ENCODE measurements around the gene ZMAT5. TPM values are rescaled to one million over a fixed set of nuclear protein-coding genes. Genes with fewer than 3 reads are reported as not detected.

The ZMAT5 gene
- total RNA-seq, 2 experiments from 2014 or later = 19.4 to 20.6 TPM

GRCh38 chr22:29713156-29713727 is 53.6 kb downstream of the ZMAT5 start:
- no peak overlapping the region for H3K27ac Mint-ChIP-seq
- H3K4me1 Mint-ChIP-seq = no peaks in the 10 kb centered on the region
- DNase-seq (no peak), ATAC-seq (ENCODE audit: low read depth) (no peak)
- POLR2A ChIA-PET = no interaction called here
- H3K36me3 Mint-ChIP-seq = no peaks in the 10 kb centered on the region
- peaks cover 27% of the 10 kb centered on the region for H3K27me3 Mint-ChIP-seq
- H3K4me3 Mint-ChIP-seq = no peak overlapping the region
- no peaks in the 10 kb centered on the region for H3K9me3 Mint-ChIP-seq

- POLR2A ChIA-PET = no interaction called here
- Mint-ChIP-seq H3K4me3 (no peak overlapping the region), H3K9me3 (no peaks in the 10 kb centered on the region), H3K27ac (no peak overlapping the region), H3K4me1 (no peaks in the 10 kb centered on the region), H3K36me3 (no peaks in the 10 kb centered on the region), H3K27me3 (peaks cover 16% of the 10 kb centered on the region)
- DNase-seq (no peak), ATAC-seq (ENCODE audit: low read depth) (no peak)
These were observed 54.7 kb downstream of the ZMAT5 start for GRCh38 chr22:29712119-29712518.

GRCh38 chr22:29710922-29711593 is 55.7 kb downstream of the ZMAT5 start:
- Mint-ChIP-seq H3K9me3 (no peaks in the 10 kb centered on the region), H3K27me3 (peaks cover 8% of the 10 kb centered on the region), H3K27ac (no peak overlapping the region), H3K4me1 (no peaks in the 10 kb centered on the region), H3K36me3 (no peaks in the 10 kb centered on the region), H3K4me3 (no peak overlapping the region)
- ATAC-seq (ENCODE audit: low read depth) = no peak
- no peak for DNase-seq
- POLR2A ChIA-PET = no interaction called here

GRCh38 chr22:29710193-29710592 is 56.6 kb downstream of the ZMAT5 start:
- no peaks in the 10 kb centered on the region for H3K4me1 Mint-ChIP-seq
- no peaks in the 10 kb centered on the region for H3K36me3 Mint-ChIP-seq
- ATAC-seq (ENCODE audit: low read depth) = no peak
- no peak overlapping the region for H3K4me3 Mint-ChIP-seq
- no peak overlapping the region for H3K27ac Mint-ChIP-seq
- H3K27me3 Mint-ChIP-seq = peaks cover 8% of the 10 kb centered on the region
- POLR2A ChIA-PET = no interaction called here
- DNase-seq = no peak
- H3K9me3 Mint-ChIP-seq = no peaks in the 10 kb centered on the region

GRCh38 chr22:29707471-29707870 is 59.3 kb downstream of the ZMAT5 start:
- POLR2A ChIA-PET = no interaction called here
- ATAC-seq (ENCODE audit: low read depth) = no peak
- H3K27ac Mint-ChIP-seq = no peak overlapping the region

GRCh38 chr22:29707010-29707409 is 59.8 kb downstream of the ZMAT5 start:
- no peak for ATAC-seq (ENCODE audit: low read depth)

More at GRCh38 chr22:29707471-29707870, 59.3 kb downstream of the ZMAT5 start:
- peaks cover 4% of the 10 kb centered on the region for H3K27me3 Mint-ChIP-seq
- H3K4me1 Mint-ChIP-seq = no peaks in the 10 kb centered on the region
- no peak overlapping the region for H3K4me3 Mint-ChIP-seq
- no peaks in the 10 kb centered on the region for H3K9me3 Mint-ChIP-seq
- no peaks in the 10 kb centered on the region for H3K36me3 Mint-ChIP-seq
- DNase-seq = no peak

GRCh38 chr22:29706486-29706885 is 60.3 kb downstream of the ZMAT5 start:
- DNase-seq = no peak
- POLR2A ChIA-PET = no interaction called here
- H3K4me1 Mint-ChIP-seq = peaks cover 2% of the 10 kb centered on the region

More at GRCh38 chr22:29707010-29707409, 59.8 kb downstream of the ZMAT5 start:
- peaks cover 5% of the 10 kb centered on the region for H3K27me3 Mint-ChIP-seq
- no peak overlapping the region for H3K27ac Mint-ChIP-seq
- POLR2A ChIA-PET = no interaction called here
- H3K4me1 Mint-ChIP-seq = no peaks in the 10 kb centered on the region
- no peaks in the 10 kb centered on the region for H3K9me3 Mint-ChIP-seq
- no peaks in the 10 kb centered on the region for H3K36me3 Mint-ChIP-seq
- no peak for DNase-seq
- no peak overlapping the region for H3K4me3 Mint-ChIP-seq

GRCh38 chr22:29705651-29706050 is 61.2 kb downstream of the ZMAT5 start:
- no peak for DNase-seq
- POLR2A ChIA-PET = no interaction called here
- H3K27ac Mint-ChIP-seq = no peak overlapping the region
- H3K9me3 Mint-ChIP-seq = no peaks in the 10 kb centered on the region
- H3K27me3 Mint-ChIP-seq = peaks cover 6% of the 10 kb centered on the region
- no peaks in the 10 kb centered on the region for H3K36me3 Mint-ChIP-seq
- H3K4me3 Mint-ChIP-seq = no peak overlapping the region
- peaks cover 9% of the 10 kb centered on the region for H3K4me1 Mint-ChIP-seq
- no peak for ATAC-seq (ENCODE audit: low read depth)

More at GRCh38 chr22:29706486-29706885, 60.3 kb downstream of the ZMAT5 start:
- Mint-ChIP-seq H3K36me3 (no peaks in the 10 kb centered on the region), H3K27ac (no peak overlapping the region), H3K4me3 (no peak overlapping the region), H3K9me3 (no peaks in the 10 kb centered on the region), H3K27me3 (peaks cover 6% of the 10 kb centered on the region)
- ATAC-seq (ENCODE audit: low read depth) = no peak

GRCh38 chr22:29704528-29705285 is 62.1 kb downstream of the ZMAT5 start:
- H3K36me3 Mint-ChIP-seq = no peaks in the 10 kb centered on the region
- H3K9me3 Mint-ChIP-seq = no peaks in the 10 kb centered on the region
- H3K27ac Mint-ChIP-seq = no peak overlapping the region
- DNase-seq (no peak), ATAC-seq (ENCODE audit: low read depth) (no peak)
- peaks cover 6% of the 10 kb centered on the region for H3K27me3 Mint-ChIP-seq
- POLR2A ChIA-PET = no interaction called here
- peaks cover 9% of the 10 kb centered on the region for H3K4me1 Mint-ChIP-seq
- H3K4me3 Mint-ChIP-seq = no peak overlapping the region

- Mint-ChIP-seq H3K4me3 (no peak overlapping the region), H3K27ac (no peak overlapping the region), H3K4me1 (peaks cover 9% of the 10 kb centered on the region), H3K9me3 (no peaks in the 10 kb centered on the region), H3K36me3 (no peaks in the 10 kb centered on the region), H3K27me3 (peaks cover 6% of the 10 kb centered on the region)
- POLR2A ChIA-PET = no interaction called here
- no peak for ATAC-seq (ENCODE audit: low read depth)
- DNase-seq = no peak
These were observed 63.1 kb downstream of the ZMAT5 start for GRCh38 chr22:29703569-29704195.

GRCh38 chr22:29702931-29703501 is 63.8 kb downstream of the ZMAT5 start:
- H3K4me1 Mint-ChIP-seq = peaks cover 9% of the 10 kb centered on the region
- POLR2A ChIA-PET = no interaction called here
- no peaks in the 10 kb centered on the region for H3K36me3 Mint-ChIP-seq
- H3K4me3 Mint-ChIP-seq = no peak overlapping the region
- ATAC-seq (ENCODE audit: low read depth) (no peak), DNase-seq (no peak)
- no peaks in the 10 kb centered on the region for H3K9me3 Mint-ChIP-seq
- peaks cover 5% of the 10 kb centered on the region for H3K27me3 Mint-ChIP-seq
- no peak overlapping the region for H3K27ac Mint-ChIP-seq

GRCh38 chr22:29702000-29702930 is 64.5 kb downstream of the ZMAT5 start:
- no peak for ATAC-seq (ENCODE audit: low read depth)
- Mint-ChIP-seq H3K4me3 (no peak overlapping the region), H3K4me1 (peaks cover 9% of the 10 kb centered on the region), H3K27ac (no peak overlapping the region), H3K9me3 (no peaks in the 10 kb centered on the region), H3K36me3 (no peaks in the 10 kb centered on the region), H3K27me3 (peaks cover 5% of the 10 kb centered on the region)
- POLR2A ChIA-PET = interaction anchor here (0.6 kb wide), 1 partner anchor 1704 kb away, joined by 3 read pairs; no protein-coding TSS in a partner anchor
- DNase-seq = no peak
